Bronchial epithelial cell (primary cell): ENCODE results near the gene ZNF776. TPM values are rescaled to one million over a fixed set of nuclear protein-coding genes. Genes with fewer than 3 reads are reported as not detected.
A peak's percentile ranks its signal among the peaks of the same experiment; 100 is the strongest.

Experiments used
- DNase-seq: peaks from one replicate; pipeline ENCODE4 v3.0.0-alpha.2; 2010; ENCODE audit warnings: low read depth
- FAIRE-seq: peaks from 2 replicates; lab custom pipeline; 2011; peaks lifted over from hg19 to GRCh38; lab: Jason Lieb, UNC
- H3K27me3 ChIP-seq: 2 replicates; pipeline ENCODE4 v1.5.1; 2011; ENCODE audit warnings: low read length; ENCODE audit not compliant: control insufficient read depth, insufficient read depth
- H3K36me3 ChIP-seq: 2 replicates; pipeline ENCODE4 v1.5.1; 2011; ENCODE audit warnings: low read length; ENCODE audit not compliant: control insufficient read depth, insufficient read depth
- H3K4me3 ChIP-seq: 2 replicates; pipeline ENCODE4 v1.5.1; 2011; ENCODE audit warnings: mild to moderate bottlenecking, low read depth, low read length, control low read depth
- total RNA-seq: library from RNA; depleted of rRNA; stranded (reverse); fragments of >200 nt; gene quantifications from 2 replicates; pipeline ENCODE4 v1.2.1, GENCODE V29; 2014
- TF ChIP-seq, protein P1 (sequence below): IDR thresholded peaks from 2 replicates; pipeline ENCODE4 v1.5.1; 2011; ENCODE audit warnings: mild to moderate bottlenecking, moderate library complexity, low read length, control low read depth, inconsistent platforms; ENCODE audit not compliant: insufficient read depth, severe bottlenecking

Gene ZNF776
- total RNA-seq = 12.4 and 14.0 TPM in 2 replicates

GRCh38 chr19:57746580-57747471 is at the start of gene ZNF776:
ZNF776 (plus strand) TSS chr19:57746815; CDS start chr19:57747059, 244 bp downstream.
- TF ChIP-seq, protein P1, sequence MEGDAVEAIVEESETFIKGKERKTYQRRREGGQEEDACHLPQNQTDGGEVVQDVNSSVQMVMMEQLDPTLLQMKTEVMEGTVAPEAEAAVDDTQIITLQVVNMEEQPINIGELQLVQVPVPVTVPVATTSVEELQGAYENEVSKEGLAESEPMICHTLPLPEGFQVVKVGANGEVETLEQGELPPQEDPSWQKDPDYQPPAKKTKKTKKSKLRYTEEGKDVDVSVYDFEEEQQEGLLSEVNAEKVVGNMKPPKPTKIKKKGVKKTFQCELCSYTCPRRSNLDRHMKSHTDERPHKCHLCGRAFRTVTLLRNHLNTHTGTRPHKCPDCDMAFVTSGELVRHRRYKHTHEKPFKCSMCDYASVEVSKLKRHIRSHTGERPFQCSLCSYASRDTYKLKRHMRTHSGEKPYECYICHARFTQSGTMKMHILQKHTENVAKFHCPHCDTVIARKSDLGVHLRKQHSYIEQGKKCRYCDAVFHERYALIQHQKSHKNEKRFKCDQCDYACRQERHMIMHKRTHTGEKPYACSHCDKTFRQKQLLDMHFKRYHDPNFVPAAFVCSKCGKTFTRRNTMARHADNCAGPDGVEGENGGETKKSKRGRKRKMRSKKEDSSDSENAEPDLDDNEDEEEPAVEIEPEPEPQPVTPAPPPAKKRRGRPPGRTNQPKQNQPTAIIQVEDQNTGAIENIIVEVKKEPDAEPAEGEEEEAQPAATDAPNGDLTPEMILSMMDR = no peak
- H3K27me3 ChIP-seq = no peaks in the 10 kb centered on the region
- peak; percentile 89 for DNase-seq
- FAIRE-seq = peak; percentile 97
- peak within 1 kb of the TSS; percentile 71 for H3K4me3 ChIP-seq
- peaks cover 9% of the 10 kb centered on the region for H3K36me3 ChIP-seq

- H3K4me3 ChIP-seq = no peak overlapping the region
- no peak for DNase-seq
- TF ChIP-seq, protein P1 = no peak
- no peaks in the 10 kb centered on the region for H3K27me3 ChIP-seq
- FAIRE-seq = no peak
- peaks cover 4% of the 10 kb centered on the region for H3K36me3 ChIP-seq
These were observed 45.0 kb upstream of the ZNF776 start for GRCh38 chr19:57701625-57702024.

GRCh38 chr19:57706346-57706745 is 40.3 kb upstream of the ZNF776 start:
- DNase-seq (no peak), FAIRE-seq (no peak)
- TF ChIP-seq, protein P1 = no peak
- Histone ChIP-seq H3K4me3 (no peak overlapping the region), H3K36me3 (peaks cover 4% of the 10 kb centered on the region), H3K27me3 (no peaks in the 10 kb centered on the region)

DNA sequence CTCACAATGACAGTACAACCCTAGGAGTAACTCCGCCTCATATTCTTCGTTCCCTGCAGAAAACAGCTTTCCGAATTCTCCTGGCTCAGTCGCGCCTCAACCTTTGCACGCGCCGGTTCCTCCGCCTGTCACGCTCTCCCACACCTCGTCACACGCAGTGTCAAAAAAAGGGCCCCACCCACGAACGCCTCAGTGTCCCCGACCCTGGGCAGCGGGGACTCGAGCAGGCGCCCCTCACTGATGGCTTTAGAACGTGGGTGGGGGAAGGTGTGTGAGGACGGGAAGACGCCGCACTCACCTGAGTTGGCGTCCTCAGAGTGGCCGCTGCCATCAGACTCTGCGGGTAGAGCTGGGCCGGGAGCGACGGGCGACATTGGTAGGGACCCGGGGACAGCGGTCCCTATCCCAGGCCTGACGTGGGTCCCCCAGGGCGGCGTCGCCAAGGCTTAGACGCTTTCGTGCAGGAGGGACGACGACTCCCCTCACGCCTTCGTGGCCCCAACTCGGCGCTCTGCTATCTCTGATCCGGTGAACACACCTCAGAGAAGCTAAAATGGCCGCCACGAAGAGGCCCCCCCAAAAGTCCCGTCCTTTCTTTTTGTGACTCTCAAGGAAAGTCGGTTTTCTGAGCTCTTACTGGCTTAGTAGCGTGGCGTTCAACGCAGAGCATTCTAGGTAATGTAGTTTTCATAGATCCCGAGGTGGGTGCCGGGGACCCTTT is 37.8 kb upstream of the ZNF776 start, which contains the start of gene ZNF154:
Gene ZNF154, minus strand, starts transcription at position 564 of the 721 bp plus-strand sequence. Its CDS starts 233 bp downstream, at position 331.
- DNase-seq (peak; percentile 41), FAIRE-seq (no peak)
- TF ChIP-seq, protein P1 = no peak

DNA sequence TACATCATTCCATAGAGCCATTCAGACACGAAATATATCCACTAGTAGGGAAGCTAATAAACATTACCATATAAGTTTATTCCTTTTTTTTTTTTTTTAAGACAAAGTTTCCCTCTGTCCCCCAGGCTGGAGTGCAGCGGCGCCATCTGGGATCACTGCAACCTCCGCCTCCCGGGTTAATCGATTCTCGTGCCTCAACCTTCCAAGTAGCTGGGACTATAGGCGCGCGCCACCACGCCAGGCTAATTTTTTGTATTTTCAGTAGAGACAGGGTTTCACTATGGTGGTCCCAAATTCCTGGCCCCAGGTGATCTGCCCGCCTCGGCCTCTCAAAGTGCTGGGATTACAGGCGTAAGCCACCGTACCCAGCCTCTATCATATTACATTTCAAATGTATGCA is 37.0 kb upstream of the ZNF776 start:
- FAIRE-seq (no peak), DNase-seq (no peak)
- Histone ChIP-seq H3K27me3 (no peaks in the 10 kb centered on the region), H3K36me3 (no peaks in the 10 kb centered on the region), H3K4me3 (no peak overlapping the region)
- TF ChIP-seq, protein P1 = no peak

More for the DNA sequence above, 37.8 kb upstream of the ZNF776 start, which contains the start of gene ZNF154:
- no peaks in the 10 kb centered on the region for H3K27me3 ChIP-seq
- peak within 1 kb of the TSS; percentile 53 for H3K4me3 ChIP-seq
- no peaks in the 10 kb centered on the region for H3K36me3 ChIP-seq
